Right forelimb (tissue), 1 donor: ENCODE results near the gene GRIK4.

Experiments used
- DNase-seq: peaks from one replicate; pipeline ENCODE4 v3.0.0-alpha.2; 2018

The GRIK4 gene

DNA sequence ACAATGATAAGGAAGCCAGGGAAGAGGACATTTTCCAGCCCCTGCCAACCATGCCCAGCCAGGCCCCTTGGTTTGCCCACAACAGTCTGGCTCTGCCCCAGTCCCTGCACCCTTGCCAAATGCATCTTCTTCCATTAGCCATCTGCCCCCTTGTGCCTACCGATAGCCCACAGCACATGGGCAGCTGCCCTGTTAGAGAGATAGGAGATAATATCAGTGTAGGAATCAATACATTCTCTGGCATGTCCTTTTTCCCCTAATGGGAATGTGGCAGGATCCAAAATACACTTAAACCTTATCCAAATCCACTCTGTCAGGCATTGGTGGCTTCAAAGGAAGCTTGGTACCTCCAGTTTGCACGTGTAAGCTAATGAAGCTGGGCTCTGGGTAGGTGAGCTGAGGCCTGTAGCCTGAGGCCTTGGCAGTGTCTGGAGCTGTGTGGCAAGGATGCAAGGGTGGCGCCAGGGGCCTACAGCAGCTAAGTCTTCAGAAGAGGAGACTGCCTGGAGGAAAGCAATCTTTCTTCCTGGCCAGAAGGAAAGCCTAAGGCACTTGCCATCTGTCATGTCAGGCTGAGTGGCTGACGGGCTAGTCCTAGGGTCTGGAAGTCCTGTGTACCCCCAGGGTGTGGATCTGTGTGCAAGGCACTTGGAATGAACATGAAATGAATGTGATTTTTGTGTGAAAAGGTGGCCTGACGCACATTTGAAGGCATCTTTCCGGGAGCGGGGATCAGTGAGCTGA lies 348.2 kb downstream of the GRIK4 start:
- DNase-seq = no peak

DNA sequence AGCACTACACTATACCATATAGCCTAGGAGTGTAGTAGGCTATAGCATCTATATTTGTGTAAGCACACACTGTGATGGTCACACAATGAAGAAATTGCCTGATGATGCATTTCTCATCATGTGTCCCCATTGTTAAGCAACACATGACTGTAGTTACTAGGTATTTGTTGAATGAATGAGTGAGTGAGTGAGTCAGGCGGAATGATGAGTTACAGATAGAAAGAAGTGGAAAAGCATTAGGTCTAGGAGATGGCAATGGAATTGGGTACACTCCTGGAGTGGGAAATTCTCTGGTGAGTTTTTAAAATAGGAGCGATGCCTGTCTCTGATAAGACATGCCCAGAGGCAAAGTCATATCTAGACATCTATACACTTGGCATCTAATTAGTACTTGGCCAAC lies 351.8 kb downstream of the GRIK4 start:
- no peak for DNase-seq

DNA sequence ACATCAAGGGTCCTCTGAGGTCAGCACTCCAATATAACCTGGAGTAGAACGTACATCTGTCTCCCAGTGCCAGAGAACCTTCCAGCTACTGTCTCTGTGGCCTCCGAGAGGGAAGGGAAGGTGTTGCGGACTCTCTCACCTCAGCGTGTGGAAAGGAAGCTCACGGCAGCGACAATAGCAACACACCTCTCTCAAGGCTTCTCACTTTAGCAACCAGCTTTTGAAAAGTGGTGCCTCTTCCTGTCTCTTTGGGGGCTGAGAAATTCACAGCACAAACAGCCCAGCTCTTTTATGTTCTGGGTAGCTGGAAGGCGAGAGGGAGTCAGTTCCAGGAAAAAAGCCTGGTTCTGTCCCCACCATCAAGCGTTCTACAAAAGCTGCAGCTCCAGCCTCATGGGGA lies 355.5 kb downstream of the GRIK4 start:
- no peak for DNase-seq

DNA sequence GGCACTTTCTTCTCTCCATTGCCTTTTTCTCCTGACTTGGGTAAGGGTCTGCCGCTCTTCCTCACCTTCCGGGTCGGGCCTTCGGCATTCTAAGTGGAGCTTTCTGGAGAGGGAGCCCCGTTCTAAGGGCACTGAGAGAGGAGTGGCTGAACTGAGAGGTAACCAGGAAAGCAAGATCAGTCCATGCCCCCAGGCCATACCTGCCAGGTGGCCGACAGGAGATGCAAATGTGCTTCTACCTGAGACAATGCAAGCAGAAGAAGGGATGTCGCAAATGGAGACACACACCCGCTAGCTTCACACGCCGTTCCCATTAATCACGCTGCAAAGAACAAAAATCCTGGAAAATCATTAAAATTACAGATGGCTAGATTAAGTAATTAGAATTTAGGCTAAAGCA lies 356.0 kb downstream of the GRIK4 start:
- DNase-seq = no peak

DNA sequence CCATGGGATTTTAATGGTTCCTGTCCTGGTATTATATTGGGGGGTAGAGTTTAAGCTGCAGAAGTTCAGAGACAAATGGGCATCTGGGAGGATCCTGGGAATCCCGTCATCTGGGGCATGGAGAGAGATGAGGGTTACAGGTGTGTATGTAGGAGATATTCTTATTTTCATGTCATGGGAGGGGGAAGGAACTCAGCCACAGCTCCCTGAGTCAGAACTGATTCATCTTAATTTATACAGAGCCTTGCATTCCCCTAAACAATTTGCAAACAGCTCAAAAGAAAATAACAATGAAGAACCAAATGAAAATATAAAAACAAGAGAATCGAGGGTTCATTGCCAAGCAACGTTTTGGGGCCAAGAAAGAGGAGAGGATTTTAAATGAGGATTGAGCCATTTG lies 356.4 kb downstream of the GRIK4 start:
- DNase-seq = no peak

DNA sequence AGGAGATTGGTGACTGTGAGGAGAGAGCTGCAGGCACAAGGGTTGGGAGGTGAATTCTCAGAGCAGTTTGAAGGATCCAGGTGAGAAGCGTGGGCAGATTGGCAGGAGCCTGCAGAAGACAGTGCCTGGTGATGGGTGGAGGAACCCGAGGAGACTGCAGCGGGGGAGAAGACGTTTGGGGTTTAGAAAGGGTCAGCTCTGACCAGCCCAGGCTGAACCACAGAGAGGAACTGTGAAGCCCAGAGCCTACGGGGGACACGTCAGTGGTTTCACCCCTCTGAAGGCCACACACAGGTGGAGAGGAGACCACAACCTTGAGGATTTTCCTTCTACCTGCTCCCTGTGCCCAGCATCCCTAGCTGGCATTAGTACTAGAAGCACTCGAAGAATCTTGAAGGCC lies 357.5 kb downstream of the GRIK4 start:
- no peak for DNase-seq

DNA sequence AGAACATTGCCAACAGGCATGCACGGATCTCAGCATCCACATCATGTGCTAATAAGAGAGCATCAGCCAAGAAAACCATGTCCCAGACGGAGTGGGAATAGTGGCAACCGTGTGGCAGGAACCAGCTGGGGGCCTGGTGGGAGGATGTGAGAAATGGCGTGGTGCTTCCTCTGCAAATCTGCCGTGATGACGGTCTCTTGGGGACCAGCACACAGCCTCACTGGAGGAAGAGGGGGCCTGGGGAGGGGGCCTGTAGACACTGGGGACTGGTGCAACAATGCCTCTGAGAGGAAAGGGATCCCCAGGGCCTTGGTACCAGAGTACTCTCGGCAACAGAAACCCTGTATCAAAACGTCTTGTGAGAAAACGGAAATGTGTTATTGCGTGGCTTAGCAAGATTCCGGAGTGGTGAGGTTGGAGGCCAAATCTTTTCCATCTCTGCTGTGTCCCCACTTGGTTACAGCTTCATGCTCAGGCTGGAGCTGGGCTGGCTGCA lies 358.0 kb downstream of the GRIK4 start:
- DNase-seq = no peak

DNA sequence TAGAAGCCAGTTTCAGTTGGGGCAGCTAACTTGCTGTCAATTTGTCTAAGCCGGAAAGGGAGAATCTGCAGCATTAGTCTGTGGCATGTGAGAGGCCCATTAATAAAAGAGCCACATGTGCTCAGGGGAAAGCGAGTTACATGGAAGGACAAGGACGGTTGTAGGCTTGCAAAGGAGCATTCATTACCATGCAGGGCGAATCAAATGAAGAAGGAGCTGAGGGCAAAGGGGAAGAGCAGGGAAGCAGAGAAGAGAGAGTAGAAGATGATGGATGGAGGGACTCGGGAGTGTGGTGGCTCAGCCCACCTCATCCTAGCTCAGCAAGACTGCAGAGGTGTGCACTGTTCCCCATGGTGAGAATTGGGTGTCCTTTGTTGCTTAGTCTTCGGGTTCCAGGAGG lies 359.6 kb downstream of the GRIK4 start:
- DNase-seq = no peak

DNA sequence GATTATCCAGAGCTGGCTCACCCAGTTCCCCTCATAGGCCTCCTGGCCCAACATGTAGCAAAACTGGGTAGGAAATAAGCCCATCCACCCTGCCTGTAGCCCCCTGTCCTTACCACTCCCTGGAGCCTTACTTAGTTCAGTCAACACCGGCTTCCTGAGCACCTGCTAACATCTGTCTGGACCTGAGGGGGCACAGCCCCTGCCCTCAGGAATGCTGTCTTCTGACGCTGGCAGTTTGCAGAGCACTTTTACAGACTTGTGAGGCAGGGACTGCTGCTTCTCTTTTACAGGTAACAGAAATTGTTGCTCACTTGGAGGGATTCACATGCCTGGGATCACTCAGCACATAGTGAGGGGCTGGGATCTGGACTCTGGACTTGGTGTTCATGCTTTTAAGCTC lies 360.4 kb downstream of the GRIK4 start:
- DNase-seq = no peak

DNA sequence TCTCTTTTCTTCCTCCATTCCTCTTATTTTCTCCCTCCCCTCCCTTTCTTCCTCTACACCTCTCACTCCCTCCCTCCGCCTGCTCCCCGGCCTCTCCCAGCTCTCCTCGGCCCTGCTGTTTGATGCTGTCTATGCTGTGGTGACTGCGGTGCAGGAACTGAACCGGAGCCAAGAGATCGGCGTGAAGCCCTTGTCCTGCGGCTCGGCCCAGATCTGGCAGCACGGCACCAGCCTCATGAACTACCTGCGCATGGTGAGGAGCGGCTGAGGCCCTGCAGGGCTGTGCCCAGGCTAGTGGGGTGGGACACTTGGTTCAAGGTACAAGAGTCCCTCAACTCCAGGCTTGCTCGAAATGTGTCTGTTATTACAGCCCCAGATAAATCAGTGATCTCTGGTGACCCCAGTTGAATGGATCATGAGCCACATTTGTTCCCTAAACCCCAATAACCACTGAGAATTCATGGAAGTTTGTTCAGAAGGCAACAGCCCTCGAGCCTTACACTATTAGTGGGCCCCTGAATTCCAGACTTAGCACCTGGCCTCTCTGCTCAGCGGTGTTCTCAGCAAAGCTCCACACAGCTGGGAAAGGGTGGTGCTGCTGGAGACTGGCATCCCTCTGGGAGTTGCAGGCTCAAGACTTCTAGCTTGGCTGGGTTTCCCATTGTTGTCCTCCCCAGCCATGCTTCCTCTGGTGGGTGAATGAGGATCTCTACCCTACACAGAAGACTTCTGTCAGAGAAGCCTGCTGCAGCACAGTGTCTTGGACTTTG lies 362.6 kb downstream of the GRIK4 start:
- DNase-seq = no peak

DNA sequence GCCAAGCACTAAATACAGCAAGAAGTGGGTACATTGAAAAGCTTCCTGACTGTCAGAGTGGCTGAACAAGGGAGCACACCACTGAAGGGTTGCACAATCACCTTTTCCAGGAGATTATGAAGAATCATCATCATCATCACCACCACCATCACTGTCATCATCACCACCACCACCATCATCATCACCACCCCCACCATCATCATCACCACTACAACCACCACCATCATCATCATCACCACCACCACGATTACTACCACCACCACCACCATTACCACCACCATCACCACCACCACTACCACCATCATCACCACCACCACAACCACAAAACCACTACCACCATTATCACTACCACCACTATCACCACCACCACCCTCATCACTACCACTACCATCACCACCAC lies 364.4 kb downstream of the GRIK4 start:
- DNase-seq = no peak

DNA sequence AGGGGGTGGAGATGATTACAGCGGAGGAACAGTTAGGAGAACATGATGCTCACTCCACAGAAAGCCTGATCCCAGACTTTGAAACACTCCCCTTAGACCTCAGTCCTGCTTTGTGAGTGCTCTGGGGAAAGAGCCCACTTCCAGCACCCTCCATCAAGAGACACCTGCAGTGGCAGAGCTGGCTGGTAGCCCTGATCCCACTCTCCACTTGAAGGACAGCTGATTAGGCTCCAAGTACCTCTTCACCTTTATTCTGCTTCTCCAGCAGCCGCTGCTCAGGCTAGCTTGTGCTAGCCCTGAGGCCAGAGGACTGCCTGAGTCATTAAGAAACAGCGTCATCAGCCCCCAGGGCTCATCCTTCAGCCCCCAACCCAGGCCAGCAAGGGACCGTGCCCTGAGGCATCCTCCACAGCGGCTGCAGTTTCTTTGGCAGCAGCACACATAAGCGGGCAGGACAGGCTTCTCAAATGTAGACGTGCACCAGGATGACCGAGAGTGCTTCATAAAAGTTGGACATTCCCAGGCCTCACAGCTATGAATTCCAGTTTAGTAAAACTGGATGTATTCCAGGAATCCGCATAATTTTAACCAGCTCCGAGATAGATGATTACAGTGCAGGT lies 366.3 kb downstream of the GRIK4 start:
- no peak for DNase-seq

DNA sequence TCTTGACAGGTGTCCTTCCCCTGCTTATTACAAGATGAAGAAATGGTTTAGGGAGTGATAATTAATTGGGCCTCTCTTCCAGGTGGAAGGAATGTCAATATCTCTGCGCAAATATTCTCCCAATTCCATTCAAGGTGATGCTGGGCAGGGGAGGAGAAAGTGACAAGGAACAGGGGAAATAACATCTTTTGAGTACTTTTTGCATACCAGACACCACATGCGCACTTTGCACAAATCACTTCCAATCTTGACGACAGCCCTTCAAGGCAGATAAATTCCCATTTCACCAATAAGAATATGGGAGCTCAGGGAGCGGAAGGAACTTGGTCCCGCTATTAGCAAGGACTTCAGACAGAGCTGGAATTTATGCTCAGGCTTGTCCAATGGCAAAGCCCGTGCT lies 367.2 kb downstream of the GRIK4 start:
- no peak for DNase-seq

DNA sequence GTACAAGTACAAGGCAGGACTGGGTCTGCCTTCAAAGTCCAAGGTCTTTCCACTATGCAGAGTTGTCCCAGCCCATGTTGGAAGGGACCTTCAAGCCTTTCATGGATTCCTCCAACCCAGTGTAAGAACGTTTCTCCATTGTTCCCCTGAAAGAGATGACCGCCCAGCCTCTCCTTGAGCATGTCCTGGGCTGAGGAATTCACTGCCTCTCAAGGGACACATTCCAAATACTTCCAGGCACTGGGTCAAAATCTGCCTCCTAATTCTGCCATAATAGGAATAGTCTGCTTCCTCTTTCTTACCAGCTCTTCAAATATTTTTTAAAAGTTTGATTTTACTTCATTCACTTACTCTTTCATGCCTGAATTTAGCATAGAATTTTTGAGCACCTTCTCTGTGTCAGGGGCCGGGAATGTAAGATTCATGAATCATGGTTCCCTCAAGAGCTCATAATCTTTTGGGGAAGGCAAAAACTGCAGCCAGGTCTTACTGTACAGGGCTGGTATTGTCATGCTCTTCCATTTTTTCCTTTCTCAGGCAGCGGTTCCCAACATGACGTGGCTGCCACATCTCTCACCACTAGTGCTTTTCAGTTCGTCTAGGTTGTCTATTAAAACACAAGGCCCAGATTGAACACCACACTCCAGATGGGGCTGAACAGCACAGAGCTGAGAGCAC lies 369.1 kb downstream of the GRIK4 start:
- no peak for DNase-seq

DNA sequence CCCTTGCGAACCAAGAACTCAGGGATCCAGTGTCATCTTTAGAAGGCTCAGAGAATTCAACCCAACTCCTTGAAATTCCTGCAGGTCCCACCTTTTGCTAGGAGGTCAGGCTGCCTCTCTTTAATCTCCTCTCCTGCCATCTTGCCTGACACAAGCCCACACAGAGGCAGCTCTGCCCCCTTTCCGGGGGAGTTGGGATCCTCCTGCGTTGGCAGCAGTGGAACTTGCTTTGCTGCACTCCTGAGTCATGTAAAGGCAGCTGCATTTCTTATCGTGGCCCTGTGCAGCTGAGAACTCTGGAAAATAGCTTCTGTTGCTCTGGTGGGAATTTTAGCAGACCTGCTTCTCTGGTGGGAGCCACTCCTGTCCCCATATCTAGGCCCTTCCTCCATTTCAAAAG lies 370.0 kb downstream of the GRIK4 start:
- no peak for DNase-seq

DNA sequence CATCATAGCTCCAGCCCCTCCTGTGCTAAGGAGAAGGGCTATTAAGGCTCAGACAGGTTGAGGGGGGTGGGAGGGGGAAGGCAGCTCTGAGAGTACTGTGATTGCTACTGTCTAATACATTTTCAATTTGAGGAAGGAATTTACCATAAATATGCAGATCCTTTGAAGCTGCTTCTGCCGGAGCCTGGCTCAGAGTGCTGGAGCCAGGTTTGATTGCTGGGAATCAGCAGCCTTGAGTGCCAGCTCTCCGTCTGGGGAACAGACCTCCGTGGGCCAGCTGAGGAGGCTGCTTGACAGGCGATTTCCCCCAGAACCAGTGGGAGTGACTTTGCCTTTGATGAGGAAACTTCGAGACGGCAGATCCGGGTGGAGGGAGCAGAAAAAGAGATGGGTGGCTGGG lies 370.6 kb downstream of the GRIK4 start:
- no peak for DNase-seq

DNA sequence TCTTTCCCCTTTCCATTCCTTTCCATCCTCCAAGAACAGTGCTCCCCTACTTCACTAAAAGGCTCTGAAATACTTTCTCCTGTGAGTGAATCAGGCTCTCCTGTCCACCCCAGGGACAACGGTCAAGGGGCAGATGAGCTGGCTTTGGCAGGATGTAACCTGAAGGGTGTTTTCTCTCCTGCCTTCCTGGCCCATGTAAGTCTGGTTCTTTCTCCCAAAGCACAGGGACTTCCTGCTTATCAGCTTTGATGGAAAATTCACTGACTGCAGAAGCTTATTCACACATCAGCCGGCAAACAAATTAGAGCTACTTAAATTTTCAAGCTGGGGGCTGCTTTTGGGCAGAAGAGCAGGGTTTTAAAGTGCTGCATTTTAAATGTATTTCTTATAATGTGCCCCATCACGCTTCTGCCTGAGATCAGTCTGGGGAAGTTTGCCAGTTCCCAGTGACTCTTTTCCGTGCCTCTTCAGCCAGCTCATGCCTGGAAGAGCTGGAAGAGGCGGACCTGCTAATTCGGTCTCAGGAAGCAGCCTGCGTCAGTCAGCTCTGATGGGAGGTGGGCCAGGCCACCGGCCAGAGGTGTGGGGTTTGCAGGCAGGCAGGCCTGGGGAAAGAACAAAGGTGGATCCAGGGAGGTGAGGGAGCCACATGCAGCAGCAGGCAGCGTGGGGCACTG lies 372.0 kb downstream of the GRIK4 start:
- peak; percentile 67 for DNase-seq

DNA sequence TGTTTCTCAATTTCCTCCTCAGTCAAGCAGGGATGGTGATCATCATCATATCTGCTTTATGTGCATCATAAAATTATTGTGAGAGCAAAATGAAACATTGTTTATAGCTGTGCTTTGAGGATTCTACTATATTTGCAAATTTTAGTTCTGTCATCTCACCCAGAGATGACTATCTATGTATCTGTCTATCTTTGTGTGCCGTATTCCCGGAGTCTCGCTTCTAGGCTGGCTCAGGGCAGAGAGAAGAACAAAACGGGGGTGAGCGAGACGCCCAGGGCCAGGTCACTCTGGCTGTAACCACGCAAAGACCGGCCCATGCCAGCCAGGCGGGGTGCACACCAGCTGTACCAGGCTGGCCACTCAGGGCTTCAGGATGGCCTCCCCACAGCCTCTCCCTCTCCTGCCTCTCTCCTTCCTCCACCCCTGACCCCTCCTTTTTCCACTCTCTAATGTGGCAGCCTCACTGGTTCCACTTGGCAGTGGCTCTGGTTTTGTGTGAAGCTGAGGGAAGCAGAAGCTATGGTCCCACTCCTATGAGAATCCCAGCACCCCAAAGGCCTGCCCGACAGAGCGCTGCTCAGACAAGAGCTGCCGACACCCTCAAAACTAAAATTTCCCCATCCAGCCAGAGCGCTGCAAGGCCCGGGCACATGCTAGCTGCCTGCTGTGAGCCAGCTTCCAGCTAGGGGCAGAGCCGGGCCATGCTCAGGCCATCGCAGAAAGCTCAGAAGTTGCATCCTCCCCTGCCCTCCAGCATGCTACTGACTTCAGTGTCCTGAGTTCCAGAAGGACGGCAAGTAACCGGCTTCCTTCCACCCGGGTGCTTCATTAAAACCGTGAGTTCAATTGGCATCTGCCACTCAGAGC lies 372.8 kb downstream of the GRIK4 start:
- no peak for DNase-seq

DNA sequence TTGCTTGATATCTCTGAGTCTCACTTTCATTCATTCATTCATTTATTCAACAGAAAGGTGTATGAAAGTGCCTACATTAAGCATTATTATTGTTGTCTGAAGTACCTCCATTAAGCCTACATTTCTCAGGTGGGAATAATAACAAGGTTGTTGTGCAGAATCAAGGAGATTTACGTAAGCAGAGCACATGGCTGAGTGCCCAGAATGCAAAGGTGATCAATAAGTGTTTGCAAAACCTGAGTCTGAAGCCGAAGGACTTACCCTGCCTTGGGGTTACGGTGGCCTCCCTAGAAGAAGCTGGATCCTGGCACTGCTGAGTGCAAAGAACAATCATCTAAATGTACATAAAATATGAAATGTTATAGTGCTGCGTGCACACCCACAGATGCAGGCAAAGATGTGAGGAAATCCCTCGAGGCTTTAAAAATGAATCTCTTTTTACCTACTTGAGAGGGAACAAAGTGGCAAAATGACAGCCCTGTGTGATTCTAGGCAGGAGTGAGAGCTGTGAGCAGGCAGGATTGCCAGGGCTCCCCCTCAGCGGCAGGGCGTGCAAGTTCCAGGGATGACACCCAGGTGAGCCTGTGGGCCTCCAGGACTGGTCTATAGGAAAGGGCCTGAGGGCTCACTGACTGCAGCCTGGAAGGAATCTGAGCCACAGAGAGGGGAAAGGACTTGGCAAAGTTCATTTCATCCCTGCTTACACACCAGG lies 379.2 kb downstream of the GRIK4 start:
- no peak for DNase-seq

DNA sequence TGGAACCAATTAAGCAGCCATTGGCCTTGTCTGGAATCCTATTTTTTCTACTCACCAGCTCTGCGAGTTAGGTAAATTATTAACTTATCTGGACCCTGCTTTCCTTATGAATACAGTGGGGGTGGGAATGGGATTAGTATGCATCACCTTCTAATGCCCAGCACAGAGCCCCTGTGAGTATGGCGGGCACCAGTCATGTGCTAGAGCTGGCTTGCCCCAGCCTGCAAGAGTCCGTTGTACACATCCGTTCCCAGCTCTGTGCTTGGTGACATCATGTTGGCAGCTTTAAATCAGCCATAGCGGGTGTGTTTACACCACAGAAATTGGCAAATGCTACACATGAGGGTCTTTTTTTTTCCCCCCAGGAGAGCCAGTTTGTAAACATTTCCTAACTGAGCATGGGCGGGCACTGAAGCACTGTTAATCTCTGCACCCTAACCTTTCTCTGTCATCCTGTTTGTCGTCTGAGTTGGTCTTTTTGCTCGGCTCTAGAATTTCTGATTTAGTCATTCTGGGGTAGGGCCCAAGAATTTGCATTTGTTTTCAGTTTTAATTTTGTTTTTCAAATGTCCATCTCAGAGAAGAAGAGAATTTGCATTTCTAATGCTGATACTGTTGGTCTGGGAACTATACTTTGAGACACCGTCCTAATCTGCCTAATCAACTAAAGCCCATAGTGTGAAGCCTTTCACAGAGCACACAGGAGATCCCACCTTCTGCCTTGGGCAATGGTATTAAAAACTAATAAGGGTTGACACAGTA lies 382.1 kb downstream of the GRIK4 start:
- DNase-seq = no peak
